HG02870 (cell line): Measurements from ENCODE around the gene CELF4.

ENCODE experiments used
- ATAC-seq: cut with Tn5 transposase; IDR thresholded peaks from one replicate; pipeline ENCODE4 v1.9.1; 2021; ENCODE audit warnings: mild to moderate bottlenecking, moderate library complexity; ENCODE audit not compliant: unreplicated experiment

The CELF4 gene

GRCh38 chr18:37565101-37565976, at the start of gene CELF4:
TSS of gene CELF4 (minus strand) at chr18:37565798.
- no peak for ATAC-seq

DNA sequence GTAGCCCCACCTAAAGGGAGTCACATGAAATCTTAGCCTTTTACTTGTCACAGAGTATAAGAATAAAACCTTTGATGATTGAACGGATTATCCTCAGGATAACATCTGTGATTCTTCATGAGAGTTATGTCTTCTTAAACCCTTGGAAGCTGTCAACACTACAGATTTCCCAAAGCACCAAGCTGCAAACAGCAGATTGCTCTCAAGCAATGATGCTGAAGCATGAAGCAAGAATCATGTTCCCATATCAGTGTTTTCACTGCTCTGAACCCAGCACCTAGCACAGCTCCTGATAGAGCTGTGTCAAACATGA, 47.6 kb upstream of the CELF4 start:
- no peak for ATAC-seq

DNA sequence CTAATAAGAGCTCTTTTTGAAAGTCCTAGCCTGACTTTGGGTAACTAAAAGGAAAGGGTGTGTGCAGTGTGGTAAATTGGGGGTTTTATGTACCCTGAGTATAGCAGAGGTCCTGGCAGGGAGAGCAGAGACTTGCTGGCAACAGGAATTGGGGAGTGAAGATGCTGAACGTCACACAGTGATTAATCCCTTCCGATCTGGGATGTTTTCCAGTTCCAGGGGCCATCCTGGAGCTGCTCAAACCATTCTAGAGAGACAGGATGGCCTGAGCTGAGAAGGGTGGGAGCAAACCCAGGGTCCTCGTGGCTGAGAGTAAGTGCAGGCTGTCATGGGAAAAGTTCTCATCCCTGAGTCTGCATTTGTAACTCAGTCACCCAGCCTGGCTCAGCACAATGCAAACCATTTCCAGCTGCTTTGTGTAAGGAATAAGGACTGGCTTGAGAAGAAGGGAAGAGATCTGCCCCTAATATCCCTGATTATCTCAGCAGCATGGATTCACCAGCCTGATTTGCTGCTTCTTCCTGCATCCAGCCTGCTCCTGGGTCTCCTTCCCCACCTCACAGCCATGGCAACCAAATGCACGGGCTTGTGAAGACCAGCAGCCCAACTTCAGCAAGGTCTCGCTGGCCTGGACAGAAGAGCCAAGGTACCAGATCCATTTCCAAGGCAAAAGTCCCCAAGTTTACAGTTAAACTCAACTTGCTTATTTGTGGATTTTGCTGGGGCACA, 47.1 kb upstream of the CELF4 start:
- no peak for ATAC-seq

- no peak for ATAC-seq
Measured at GRCh38 chr18:37611614-37612279, 46.1 kb upstream of the CELF4 start.

GRCh38 chr18:37608876-37609275, 43.3 kb upstream of the CELF4 start:
- no peak for ATAC-seq

- no peak for ATAC-seq
Measured at GRCh38 chr18:37607281-37607680, 41.7 kb upstream of the CELF4 start.

- ATAC-seq, result no peak
Measured at GRCh38 chr18:37604032-37604431, 38.4 kb upstream of the CELF4 start.

GRCh38 chr18:37598966-37599896, 33.6 kb upstream of the CELF4 start:
- no peak for ATAC-seq

GRCh38 chr18:37598396-37598795, 32.8 kb upstream of the CELF4 start:
- ATAC-seq, result no peak

GRCh38 chr18:37590346-37590745, 24.7 kb upstream of the CELF4 start:
- no peak for ATAC-seq

DNA sequence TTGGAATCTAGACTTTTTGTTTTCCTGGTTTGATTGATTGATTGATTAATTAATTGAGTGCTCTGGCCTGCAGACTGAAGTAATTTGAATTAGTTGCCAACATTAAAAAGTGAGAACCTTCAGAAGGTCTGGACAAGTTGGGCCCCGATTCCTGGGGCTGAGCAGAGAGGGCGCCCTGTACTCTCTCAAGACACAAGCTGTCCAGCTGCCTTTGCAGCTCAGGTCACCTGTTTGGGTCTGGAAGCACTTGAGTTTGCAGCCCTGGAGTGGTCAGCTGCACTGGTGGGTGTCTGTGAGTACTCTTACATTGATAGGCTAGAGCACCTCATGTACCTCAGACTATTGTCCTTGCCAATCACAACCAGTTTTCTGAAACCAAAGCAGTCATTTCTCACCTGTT, 22.7 kb upstream of the CELF4 start:
- no peak for ATAC-seq

- no peak for ATAC-seq
Measured at GRCh38 chr18:37586656-37587225, 21.1 kb upstream of the CELF4 start.

DNA sequence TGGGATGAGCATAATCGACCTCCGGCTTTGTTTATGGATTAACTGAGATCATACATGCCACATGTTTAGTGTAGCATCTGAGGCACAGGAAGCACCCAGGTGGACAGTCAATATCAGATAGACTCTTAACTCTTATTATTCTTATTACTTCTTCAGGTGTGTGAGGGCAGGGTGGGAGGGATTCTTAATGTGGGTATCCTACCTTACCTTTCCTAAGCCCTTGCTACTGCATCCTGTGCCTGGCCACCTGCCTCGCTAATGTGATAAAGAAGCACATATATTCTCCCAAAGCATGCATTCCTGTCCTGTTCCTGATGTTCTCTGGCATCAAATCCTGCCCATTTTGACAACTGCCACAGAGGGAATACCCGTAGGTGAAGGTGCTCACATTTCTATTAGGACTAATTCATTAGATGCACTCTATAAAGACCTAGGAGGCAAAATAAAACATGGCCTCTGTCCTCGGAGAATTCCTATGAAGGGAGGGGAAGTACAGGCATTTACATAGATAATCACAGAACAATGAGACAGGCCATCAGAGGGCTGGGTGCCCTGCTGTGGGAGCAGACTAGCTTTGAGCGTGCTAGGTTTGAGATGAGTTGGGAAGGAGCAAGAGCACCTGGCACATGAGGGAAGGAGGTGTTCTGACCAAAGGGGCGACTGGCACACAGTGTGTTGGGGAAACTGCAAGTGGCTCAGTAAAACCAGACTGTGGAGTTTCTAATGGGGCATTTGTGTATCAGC, 19.5 kb upstream of the CELF4 start:
- ATAC-seq, result no peak

- no peak for ATAC-seq
Measured at GRCh38 chr18:37584217-37584616, 18.6 kb upstream of the CELF4 start.

DNA sequence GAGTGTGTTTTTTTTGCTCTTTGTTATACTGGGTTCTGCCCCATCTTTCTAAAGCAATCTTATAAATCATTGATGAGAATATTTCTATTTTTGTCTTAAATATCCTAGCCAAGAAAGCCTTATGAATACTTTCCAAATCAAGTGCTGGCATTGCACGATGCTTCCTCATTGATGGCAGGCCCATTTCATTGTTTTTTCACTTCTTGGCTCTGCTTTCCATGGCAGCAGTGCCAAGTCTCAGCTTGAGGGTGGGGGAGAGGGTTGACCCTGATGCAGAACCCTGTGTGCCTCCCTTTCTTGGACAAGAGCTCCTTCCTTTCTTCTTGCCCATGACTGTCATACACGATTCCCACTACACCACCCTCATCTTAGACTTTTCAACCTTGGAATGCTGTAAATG, 16.7 kb upstream of the CELF4 start:
- no peak for ATAC-seq

DNA sequence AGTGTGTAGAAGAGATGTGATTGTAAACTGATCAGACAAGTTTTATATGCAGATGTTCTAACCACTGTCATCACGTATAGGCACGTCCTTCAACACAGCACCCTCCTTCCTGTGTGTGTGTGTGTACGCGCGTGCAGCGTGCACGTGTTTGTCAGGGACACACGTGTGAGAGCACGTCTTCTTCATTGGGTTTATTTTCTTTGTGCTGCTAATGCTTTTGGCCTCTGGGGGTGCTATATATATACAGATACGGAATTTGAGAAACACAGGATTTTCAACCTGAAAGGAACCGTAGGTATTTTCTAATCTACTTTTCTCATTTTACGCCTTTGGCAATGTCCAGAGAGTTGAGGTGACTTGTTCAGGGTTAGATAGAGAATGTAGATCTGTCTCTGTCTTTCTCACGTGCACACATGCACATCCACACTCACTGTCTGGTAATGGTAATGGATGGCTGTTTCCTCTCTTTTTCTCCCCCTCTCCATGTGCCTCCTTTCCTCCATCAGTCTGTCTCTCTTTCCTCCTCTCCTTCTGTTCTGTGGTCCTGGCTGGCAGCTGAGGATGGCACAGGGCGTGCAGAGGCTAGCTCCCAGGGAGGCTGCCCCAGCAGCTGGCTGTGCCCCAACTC, 13.4 kb upstream of the CELF4 start:
- no peak for ATAC-seq

GRCh38 chr18:37578182-37578678, 12.6 kb upstream of the CELF4 start:
- ATAC-seq, result no peak

- no peak for ATAC-seq
Measured at GRCh38 chr18:37577051-37577611, 11.5 kb upstream of the CELF4 start.

DNA sequence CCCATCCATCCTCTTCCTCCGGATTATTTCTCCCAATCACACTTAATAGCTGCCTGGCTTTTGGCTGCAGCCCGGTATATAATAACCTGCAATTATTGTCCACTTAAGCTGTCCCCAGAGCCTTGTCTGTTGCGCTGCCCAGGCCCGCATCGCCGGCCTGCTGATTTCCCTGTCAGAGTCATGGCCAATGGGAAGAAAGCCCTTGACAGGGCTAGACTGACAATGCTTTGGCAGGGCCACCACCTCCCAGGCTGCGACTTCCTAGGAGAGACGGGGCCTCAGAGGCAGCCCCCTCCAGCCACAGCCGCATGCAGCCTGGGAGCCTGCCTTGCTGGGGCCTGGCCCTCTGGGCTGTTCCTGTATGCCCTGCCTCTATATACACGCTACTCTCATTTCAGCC, 10.0 kb upstream of the CELF4 start:
- no peak for ATAC-seq
